ENCODE data around the gene GPR62. TPM values are rescaled to one million over a fixed set of nuclear protein-coding genes. Genes with fewer than 3 reads are reported as not detected.
"Not testable (repeated sequence)": the region's sequence is repeated elsewhere in the genome, so short reads cannot be mapped to it uniquely, and the experiment has no call there.

The GPR62 gene
- total RNA-seq = under 0.01 TPM

GRCh38 chr3:51955175-51955892 lies at the start of gene GPR62:
GPR62 (plus strand) TSS chr3:51955381; CDS start chr3:51955653, 272 bp downstream.
- DNase-seq (ENCODE audit: low read depth in 2 of 3, low spot score in 2 of 3) = no peak

GRCh38 chr3:51908026-51908425 lies 47.2 kb upstream of the GPR62 start:
- DNase-seq (ENCODE audit: low read depth in 2 of 3, low spot score in 2 of 3) = no peak

- no peak for DNase-seq (ENCODE audit: low read depth in 2 of 3, low spot score in 2 of 3)
Measured at GRCh38 chr3:51916418-51916817, 38.8 kb upstream of the GPR62 start.

- DNase-seq (ENCODE audit: low read depth in 2 of 3, low spot score in 2 of 3) = no peak
Measured at GRCh38 chr3:51921081-51921578, 34.1 kb upstream of the GPR62 start.

GRCh38 chr3:51927061-51927977 lies 27.9 kb upstream of the GPR62 start:
- DNase-seq (ENCODE audit: low read depth in 2 of 3, low spot score in 2 of 3) = no peak

GRCh38 chr3:51928438-51928837 lies 26.7 kb upstream of the GPR62 start:
- DNase-seq (ENCODE audit: low read depth in 2 of 3, low spot score in 2 of 3) = no peak

- not testable (repeated sequence) for DNase-seq (ENCODE audit: low read depth in 2 of 3, low spot score in 2 of 3)
Measured at GRCh38 chr3:51928981-51929380, 26.2 kb upstream of the GPR62 start.

GRCh38 chr3:51929420-51930003 lies 25.7 kb upstream of the GPR62 start:
- no peak for DNase-seq (ENCODE audit: low read depth in 2 of 3, low spot score in 2 of 3)

- DNase-seq (ENCODE audit: low read depth in 2 of 3, low spot score in 2 of 3) = no peak
Measured at GRCh38 chr3:51930439-51930838, 24.7 kb upstream of the GPR62 start.

GRCh38 chr3:51931756-51932155 lies 23.4 kb upstream of the GPR62 start:
- DNase-seq (ENCODE audit: low read depth in 2 of 3, low spot score in 2 of 3) = no peak

GRCh38 chr3:51932471-51933370 lies 22.5 kb upstream of the GPR62 start:
- no peak for DNase-seq (ENCODE audit: low read depth in 2 of 3, low spot score in 2 of 3)

GRCh38 chr3:51933471-51934138 lies 21.6 kb upstream of the GPR62 start:
- DNase-seq (ENCODE audit: low read depth in 2 of 3, low spot score in 2 of 3) = no peak

GRCh38 chr3:51934139-51934850 lies 20.9 kb upstream of the GPR62 start:
- DNase-seq (ENCODE audit: low read depth in 2 of 3, low spot score in 2 of 3) = no peak

- no peak for DNase-seq (ENCODE audit: low read depth in 2 of 3, low spot score in 2 of 3)
Measured at GRCh38 chr3:51934991-51935885, 19.9 kb upstream of the GPR62 start.

- DNase-seq (ENCODE audit: low read depth in 2 of 3, low spot score in 2 of 3) = no peak
Measured at GRCh38 chr3:51935886-51936755, 19.1 kb upstream of the GPR62 start.

GRCh38 chr3:51937014-51937413 lies 18.2 kb upstream of the GPR62 start:
- no peak for DNase-seq (ENCODE audit: low read depth in 2 of 3, low spot score in 2 of 3)
